Astrocyte (in vitro differentiated cells and primary cell): ENCODE results near the gene SVIL.

Experiments
- EZH2 ChIP-seq: IDR thresholded peaks from 2 replicates; pipeline ENCODE4 v1.6.1; 2012; ENCODE audit warnings: mild to moderate bottlenecking, low read length, inconsistent platforms; ENCODE audit not compliant: insufficient read depth
- TF ChIP-seq, protein P1 (sequence below): IDR thresholded peaks from 2 replicates; pipeline ENCODE4 v1.5.1; 2011; ENCODE audit warnings: low read depth, mild to moderate bottlenecking, inconsistent platforms, low read length, moderate library complexity; ENCODE audit not compliant: insufficient read depth

DNA sequence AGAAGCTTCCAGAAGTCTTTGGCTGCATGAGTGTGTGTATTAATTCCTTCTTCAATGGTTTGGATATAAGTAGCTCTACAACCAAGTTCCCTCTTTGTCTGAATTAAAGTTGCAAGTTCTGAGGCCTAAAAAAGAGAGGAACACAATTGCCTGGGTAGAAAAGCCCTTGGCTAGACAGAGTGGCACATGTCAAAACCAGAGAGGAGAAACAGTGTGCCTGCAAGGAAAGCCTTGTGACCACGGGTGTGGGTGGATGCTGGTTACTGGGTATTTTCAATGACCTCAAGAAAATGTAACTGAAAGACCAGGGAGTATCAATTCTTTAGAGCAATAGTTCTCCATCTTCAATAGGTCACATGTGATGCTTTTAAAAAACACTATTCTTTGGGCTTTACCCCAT, 148.3 kb downstream of the SVIL start:
- TF ChIP-seq, protein P1, sequence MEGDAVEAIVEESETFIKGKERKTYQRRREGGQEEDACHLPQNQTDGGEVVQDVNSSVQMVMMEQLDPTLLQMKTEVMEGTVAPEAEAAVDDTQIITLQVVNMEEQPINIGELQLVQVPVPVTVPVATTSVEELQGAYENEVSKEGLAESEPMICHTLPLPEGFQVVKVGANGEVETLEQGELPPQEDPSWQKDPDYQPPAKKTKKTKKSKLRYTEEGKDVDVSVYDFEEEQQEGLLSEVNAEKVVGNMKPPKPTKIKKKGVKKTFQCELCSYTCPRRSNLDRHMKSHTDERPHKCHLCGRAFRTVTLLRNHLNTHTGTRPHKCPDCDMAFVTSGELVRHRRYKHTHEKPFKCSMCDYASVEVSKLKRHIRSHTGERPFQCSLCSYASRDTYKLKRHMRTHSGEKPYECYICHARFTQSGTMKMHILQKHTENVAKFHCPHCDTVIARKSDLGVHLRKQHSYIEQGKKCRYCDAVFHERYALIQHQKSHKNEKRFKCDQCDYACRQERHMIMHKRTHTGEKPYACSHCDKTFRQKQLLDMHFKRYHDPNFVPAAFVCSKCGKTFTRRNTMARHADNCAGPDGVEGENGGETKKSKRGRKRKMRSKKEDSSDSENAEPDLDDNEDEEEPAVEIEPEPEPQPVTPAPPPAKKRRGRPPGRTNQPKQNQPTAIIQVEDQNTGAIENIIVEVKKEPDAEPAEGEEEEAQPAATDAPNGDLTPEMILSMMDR, result no peak
- no peak for TF ChIP-seq EZH2
